T-helper 2 cell (primary cell): ENCODE results near the gene KRCC1.
A peak's percentile ranks its signal among the peaks of the same experiment; 100 is the strongest.
"Not testable (repeated sequence)": the region's sequence is repeated elsewhere in the genome, so short reads cannot be mapped to it uniquely, and the experiment has no call there.

Source experiments
- DNase-seq, 5 experiments: peaks; one replicate each; pipeline versions ENCODE4 v3.0.0 to v3.0.0-alpha.2; 2012 to 2022

KRCC1 gene

GRCh38 chr2:88074854-88075292 lies 19.3 kb upstream of the KRCC1 start:
- DNase-seq, result no peak

- DNase-seq, result no peak
Observed at GRCh38 chr2:88074150-88074549, 18.6 kb upstream of the KRCC1 start.

GRCh38 chr2:88071365-88071764 lies 15.8 kb upstream of the KRCC1 start:
- no peak for DNase-seq

GRCh38 chr2:88070055-88070454 lies 14.5 kb upstream of the KRCC1 start:
- DNase-seq, result no peak

- DNase-seq, result no peak
Observed at GRCh38 chr2:88069117-88069516, 13.5 kb upstream of the KRCC1 start.

GRCh38 chr2:88068044-88068443 lies 12.5 kb upstream of the KRCC1 start:
- no peak for DNase-seq

- DNase-seq, result no peak
Observed at GRCh38 chr2:88067598-88067997, 12.0 kb upstream of the KRCC1 start, which contains the start of gene SMYD1. TSS of gene SMYD1 (plus strand) at chr2:88067825. CDS start at chr2:88067865, 40 bp downstream.

- no peak for DNase-seq
Observed at GRCh38 chr2:88067189-88067588, 11.6 kb upstream of the KRCC1 start.

GRCh38 chr2:88066543-88066942 lies 11.0 kb upstream of the KRCC1 start:
- DNase-seq, result no peak

GRCh38 chr2:88061295-88061694 lies 5.7 kb upstream of the KRCC1 start:
- no peak for DNase-seq

- DNase-seq, result no peak
Observed at GRCh38 chr2:88060907-88061275, 5.3 kb upstream of the KRCC1 start.

GRCh38 chr2:88059979-88060906 lies 4.7 kb upstream of the KRCC1 start:
- DNase-seq, result peak in 3 of 5 experiments; percentile 9 to 61 (median 27)

GRCh38 chr2:88058191-88058590 lies 2.6 kb upstream of the KRCC1 start:
- no peak for DNase-seq

GRCh38 chr2:88057437-88057844 lies 1.9 kb upstream of the KRCC1 start:
- no peak for DNase-seq

- peak in 2 of 5 experiments; percentile 1 to 30 for DNase-seq
Observed at GRCh38 chr2:88054782-88055370, 707 bp downstream of the KRCC1 start.

GRCh38 chr2:88053934-88054781 lies 1.4 kb downstream of the KRCC1 start:
- no peak for DNase-seq

- no peak for DNase-seq
Observed at GRCh38 chr2:88053296-88053695, 2.3 kb downstream of the KRCC1 start.

GRCh38 chr2:88051792-88052191 lies 3.8 kb downstream of the KRCC1 start:
- DNase-seq, result no peak

GRCh38 chr2:88049622-88050021 lies 6.0 kb downstream of the KRCC1 start:
- DNase-seq, result no peak

GRCh38 chr2:88048541-88048940 lies 7.0 kb downstream of the KRCC1 start:
- DNase-seq, result no peak

GRCh38 chr2:88045561-88045960 lies 10.0 kb downstream of the KRCC1 start:
- not testable (repeated sequence) for DNase-seq

GRCh38 chr2:88042476-88042875 lies 13.1 kb downstream of the KRCC1 start:
- DNase-seq, result no peak
